Small intestine (tissue), 7 donors: ENCODE results near the gene AATK. TPM values are rescaled to one million over a fixed set of nuclear protein-coding genes. Genes with fewer than 3 reads are reported as not detected.

ENCODE experiments used
- DNase-seq, 2 donors: peaks; one replicate each; pipeline versions ENCODE4 v3.0.0 to v3.0.0-alpha.2; 2013
- FAIRE-seq: peaks from 2 replicates; lab custom pipeline; 2012; peaks lifted over from hg19 to GRCh38; lab: Jason Lieb, UNC
- H3K27ac ChIP-seq, 3 donors: one replicate each; pipeline ENCODE4 v1.5.1; 2013; ENCODE audit warnings: low read length in 2 of 3, mild to moderate bottlenecking in 2 of 3, control low read depth in 1 of 3, inconsistent platforms in 1 of 3, low read depth in 1 of 3, moderate library complexity in 1 of 3
- H3K27me3 ChIP-seq, 3 donors: one replicate each; pipeline ENCODE4 v1.6.1; 2013; ENCODE audit warnings: low read length in 3 of 3, inconsistent platforms in 1 of 3; ENCODE audit not compliant: control insufficient read depth in 3 of 3, insufficient read depth in 3 of 3
- H3K36me3 ChIP-seq, 3 donors: one replicate each; pipeline ENCODE4 v1.6.1; 2013; ENCODE audit warnings: low read length in 3 of 3, inconsistent platforms in 1 of 3, low read depth in 1 of 3, mild to moderate bottlenecking in 1 of 3, moderate library complexity in 1 of 3; ENCODE audit not compliant: control insufficient read depth in 3 of 3, insufficient read depth in 2 of 3
- H3K4me1 ChIP-seq, 3 donors: one replicate each; pipeline ENCODE4 v1.6.1; 2013; ENCODE audit warnings: low read length in 2 of 3, inconsistent platforms in 1 of 3, low read depth in 1 of 3, mild to moderate bottlenecking in 1 of 3, moderate library complexity in 1 of 3; ENCODE audit not compliant: control insufficient read depth in 3 of 3, insufficient read depth in 2 of 3
- H3K4me3 ChIP-seq, 3 donors: one replicate each; pipeline ENCODE4 v1.5.1; 2013; ENCODE audit warnings: low read length in 3 of 3, control low read depth in 1 of 3, inconsistent platforms in 1 of 3, low read depth in 1 of 3, mild to moderate bottlenecking in 1 of 3, moderate library complexity in 1 of 3
- H3K9me3 ChIP-seq, 2 donors: one replicate each; pipeline ENCODE4 v1.6.1; 2013; ENCODE audit warnings: low read depth in 1 of 2, low read length in 1 of 2; ENCODE audit not compliant: control insufficient read depth in 2 of 2, insufficient read depth in 1 of 2
- WGBS, 3 donors: extraction: QIAGEN DNeasy Blood & Tissue Kit; methylation state at CpG; one replicate each; pipeline ENCODE4 v1.1.7; 2013; 5-methylcytosine and 5-hydroxymethylcytosine counted together
- polyA plus RNA-seq, 4 donors: library from polyadenylated mRNA; stranded (reverse) in 3 of 4; unstranded in 1 of 4; fragments of 200-250 nt in 3 of 4; fragments of 120-200 nt in 1 of 4; gene quantifications; one replicate each; pipeline versions ENCODE4 v1.2.1 to v1.2.3, GENCODE V29; 2013
- donor health status: healthy with polysubstance abuse.
- donor health status: control.
- donor health status: control.
- donor health status: Bipolar disorder and iron deficiency.
- donor health status: healthy.

Gene AATK
- polyA plus RNA-seq, 4 donors, result 33.1 to 118 (median 95.7) TPM

DNA sequence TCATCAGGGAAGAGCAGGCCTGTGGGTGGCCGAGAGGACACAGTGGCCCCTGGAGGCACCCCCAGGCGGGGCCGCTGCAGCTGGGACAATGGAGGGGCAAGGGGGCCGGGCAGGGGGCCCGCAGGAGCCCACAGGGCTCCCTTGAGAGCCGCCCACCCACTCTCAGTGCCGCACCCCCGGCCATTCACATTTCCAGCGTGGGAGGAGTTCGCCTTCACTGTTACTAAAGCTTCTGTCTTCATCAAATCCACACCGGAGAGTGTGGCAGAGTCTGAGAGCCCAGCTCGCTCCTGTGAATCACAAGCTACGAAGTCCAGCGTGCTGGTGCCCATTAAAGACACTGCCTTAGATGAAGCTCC lies 21.6 kb downstream of the AATK start:
- Histone ChIP-seq H3K36me3 (peaks cover 0 to 4% (median 0%) of the 10 kb centered on the region in 3 donors), H3K9me3 (no peaks in the 10 kb centered on the region), H3K27ac (no peak overlapping the region), H3K27me3 (no peaks in the 10 kb centered on the region), H3K4me1 (peaks cover 0 to 19% (median 0%) of the 10 kb centered on the region in 3 donors), H3K4me3 (no peak overlapping the region)
- DNase-seq, result no peak
- FAIRE-seq, result no peak
- WGBS, 3 donors, result 85 to 93% (median 87%) methylated on average over 12 to 14 of the region's 14 CpGs

DNA sequence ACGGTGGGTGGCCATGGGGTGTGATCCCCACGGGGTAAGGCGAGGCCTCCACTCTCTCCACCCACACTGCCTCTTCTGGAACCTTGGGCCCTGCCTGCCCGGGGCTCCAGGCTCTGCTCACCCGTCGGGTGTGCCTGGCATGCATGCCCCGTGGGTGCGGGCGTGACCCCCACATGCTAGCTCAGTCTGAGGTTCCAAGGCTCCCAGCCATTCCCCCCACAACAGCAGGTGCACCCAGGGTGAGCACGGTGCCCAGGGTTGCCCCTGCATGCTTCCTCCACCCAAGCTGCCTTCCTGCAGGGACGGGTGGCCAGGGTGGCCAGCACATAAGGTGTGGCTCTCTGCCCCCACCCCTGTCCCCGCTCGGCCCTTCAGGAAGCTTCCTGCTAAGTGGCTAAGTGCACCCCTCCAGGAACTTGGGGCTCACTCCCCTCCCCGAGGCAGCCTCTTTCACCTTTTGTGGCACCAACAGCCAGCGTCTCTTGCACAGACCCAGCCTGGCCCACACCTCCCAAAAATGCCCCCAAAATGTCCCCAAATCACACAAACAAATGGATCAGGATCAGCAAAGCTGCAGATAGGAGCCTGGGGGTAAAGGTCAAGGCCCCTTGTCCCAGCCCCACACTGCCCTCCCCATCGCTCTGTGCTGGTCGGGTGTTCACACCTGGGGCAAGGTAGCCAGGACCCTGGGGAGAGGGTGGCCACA lies 22.2 kb downstream of the AATK start:
- 43 to 73% (median 62%) methylated on average over 16 to 17 of the region's 17 CpGs for WGBS, 3 donors
- no peak for FAIRE-seq

DNA sequence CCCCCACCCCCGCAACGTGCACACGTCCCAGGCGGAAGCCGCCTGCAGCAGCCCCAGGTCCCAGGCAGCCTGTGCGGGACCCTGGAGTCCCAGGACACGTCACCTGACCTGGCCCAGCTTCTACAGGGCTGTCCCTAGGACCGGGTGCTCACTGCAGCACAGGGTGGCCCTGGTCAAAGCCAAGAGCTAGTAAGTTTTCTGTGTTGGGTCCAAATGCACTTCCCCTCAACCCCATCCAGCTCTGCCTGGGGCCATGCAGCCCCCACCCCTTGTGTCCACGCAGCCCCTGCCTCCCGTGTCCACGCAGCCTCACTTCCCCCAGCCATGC lies 22.9 kb downstream of the AATK start:
- H3K9me3 ChIP-seq, result no peaks in the 10 kb centered on the region
- H3K27ac ChIP-seq, result peak overlapping the region in 1 of 3 donors; percentile 26
- no peaks in the 10 kb centered on the region for H3K27me3 ChIP-seq
- peaks cover 0 to 19% (median 0%) of the 10 kb centered on the region in 3 donors for H3K4me1 ChIP-seq
- H3K36me3 ChIP-seq, result peaks cover 0 to 4% (median 0%) of the 10 kb centered on the region in 3 donors
- WGBS, 3 donors, result 46 to 60% (median 59%) methylated on average over 8 to 10 of the region's 11 CpGs
- no peak overlapping the region for H3K4me3 ChIP-seq
- FAIRE-seq, result no peak
- DNase-seq, result no peak

More for the DNA sequence above, 22.2 kb downstream of the AATK start:
- DNase-seq, result peak in 1 of 2 donors; percentile 18
- Histone ChIP-seq H3K9me3 (no peaks in the 10 kb centered on the region), H3K27ac (no peak overlapping the region), H3K4me3 (no peak overlapping the region), H3K36me3 (peaks cover 0 to 4% (median 0%) of the 10 kb centered on the region in 3 donors), H3K4me1 (peaks cover 0 to 19% (median 0%) of the 10 kb centered on the region in 3 donors), H3K27me3 (no peaks in the 10 kb centered on the region)

GRCh38 chr17:81142301-81143199 lies 23.5 kb downstream of the AATK start:
- WGBS, 3 donors, result 28 to 40% (median 38%) methylated on average over 23 to 25 of the region's 25 CpGs
- DNase-seq (peak; percentile 87 to 96), FAIRE-seq (no peak)
- Histone ChIP-seq H3K9me3 (no peaks in the 10 kb centered on the region), H3K36me3 (peaks cover 0 to 3% (median 0%) of the 10 kb centered on the region in 3 donors), H3K27ac (peak overlapping the region in 1 of 3 donors; percentile 26), H3K4me1 (peaks cover 0 to 19% (median 0%) of the 10 kb centered on the region in 3 donors), H3K4me3 (no peak overlapping the region), H3K27me3 (no peaks in the 10 kb centered on the region)

- no peak overlapping the region for H3K27ac ChIP-seq
- DNase-seq (no peak), FAIRE-seq (no peak)
- H3K9me3 ChIP-seq, result no peaks in the 10 kb centered on the region
- WGBS, 3 donors, result 93 to 96% (median 94%) methylated on average over 28 to 37 of the region's 37 CpGs
- peaks cover 0 to 5% (median 0%) of the 10 kb centered on the region in 3 donors for H3K36me3 ChIP-seq
- H3K27me3 ChIP-seq, result no peaks in the 10 kb centered on the region
- no peak overlapping the region for H3K4me3 ChIP-seq
- peaks cover 0 to 19% (median 0%) of the 10 kb centered on the region in 3 donors for H3K4me1 ChIP-seq
These were observed 25.3 kb downstream of the AATK start for GRCh38 chr17:81140695-81141094.

- Histone ChIP-seq H3K9me3 (no peaks in the 10 kb centered on the region), H3K27me3 (no peaks in the 10 kb centered on the region), H3K4me3 (no peak overlapping the region), H3K27ac (no peak overlapping the region), H3K4me1 (peaks cover 0 to 19% (median 0%) of the 10 kb centered on the region in 3 donors), H3K36me3 (peaks cover 0 to 9% (median 0%) of the 10 kb centered on the region in 3 donors)
- DNase-seq (no peak), FAIRE-seq (no peak)
- WGBS, 3 donors, result 36 to 67% (median 49%) methylated on average over 8 of the region's 8 CpGs
These were observed 26.0 kb downstream of the AATK start for GRCh38 chr17:81140018-81140417.

DNA sequence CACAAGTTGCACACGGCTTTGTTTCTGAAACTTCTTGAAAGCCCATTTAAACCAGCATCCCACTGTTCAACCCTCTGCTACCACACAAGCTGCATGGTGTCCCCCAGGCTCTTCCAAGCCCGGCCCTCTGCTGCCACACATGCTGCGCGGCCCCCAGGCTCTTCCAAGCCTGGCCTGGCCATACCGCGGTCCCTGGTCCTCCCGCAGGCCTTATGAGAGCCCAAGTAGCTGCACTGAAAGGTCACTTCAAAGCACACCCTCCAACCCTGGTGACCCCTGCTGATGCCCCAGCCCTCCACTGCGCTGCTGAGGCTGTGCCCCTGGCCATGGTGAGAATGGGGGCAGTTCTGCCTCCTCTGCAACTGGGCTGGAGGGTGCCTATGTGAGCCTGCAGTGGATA lies 26.6 kb downstream of the AATK start:
- no peaks in the 10 kb centered on the region for H3K27me3 ChIP-seq
- H3K4me3 ChIP-seq, result no peak overlapping the region
- no peaks in the 10 kb centered on the region for H3K9me3 ChIP-seq
- H3K4me1 ChIP-seq, result peaks cover 0 to 20% (median 0%) of the 10 kb centered on the region in 3 donors
- no peak overlapping the region for H3K27ac ChIP-seq
- FAIRE-seq, result no peak
- no peak for DNase-seq
- 87 to 95% (median 88%) methylated on average over 8 of the region's 8 CpGs for WGBS, 3 donors
- peaks cover 0 to 9% (median 0%) of the 10 kb centered on the region in 3 donors for H3K36me3 ChIP-seq

DNA sequence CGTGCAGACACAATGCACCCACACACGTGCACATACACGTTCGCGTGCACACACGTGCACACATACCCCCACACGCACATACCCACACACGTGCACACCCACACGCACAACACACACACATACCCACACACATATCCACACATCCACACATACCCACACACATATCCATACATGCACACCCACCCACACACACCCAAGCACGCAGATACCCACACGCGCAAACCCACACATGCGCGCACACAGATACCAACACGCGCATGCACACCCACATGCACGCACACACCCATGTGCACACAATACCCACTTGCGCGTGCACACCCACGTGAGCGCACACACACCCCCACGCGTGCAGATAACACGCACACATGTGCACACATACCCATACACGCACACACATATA lies 27.5 kb downstream of the AATK start:
- WGBS, 3 donors, result 93 to 94% (median 93%) methylated on average over 25 of the region's 25 CpGs
- Histone ChIP-seq H3K27ac (no peak overlapping the region), H3K27me3 (no peaks in the 10 kb centered on the region), H3K4me1 (peaks cover 0 to 22% (median 0%) of the 10 kb centered on the region in 3 donors), H3K36me3 (peaks cover 0 to 9% (median 0%) of the 10 kb centered on the region in 3 donors), H3K4me3 (no peak overlapping the region), H3K9me3 (no peaks in the 10 kb centered on the region)
- FAIRE-seq (no peak), DNase-seq (no peak)
